ENCODE measurements around the gene ARHGEF28. TPM values are rescaled to one million over a fixed set of nuclear protein-coding genes. Genes with fewer than 3 reads are reported as not detected.

The ARHGEF28 gene
- total RNA-seq, 1 donor from 2014 or later, result 37.4 TPM

- peak; percentile 96 for DNase-seq (ENCODE audit: low read depth)
- H3K4me3 ChIP-seq (ENCODE audit: low read depth, low read length), result no peak overlapping the region
- TF ChIP-seq, protein P1, sequence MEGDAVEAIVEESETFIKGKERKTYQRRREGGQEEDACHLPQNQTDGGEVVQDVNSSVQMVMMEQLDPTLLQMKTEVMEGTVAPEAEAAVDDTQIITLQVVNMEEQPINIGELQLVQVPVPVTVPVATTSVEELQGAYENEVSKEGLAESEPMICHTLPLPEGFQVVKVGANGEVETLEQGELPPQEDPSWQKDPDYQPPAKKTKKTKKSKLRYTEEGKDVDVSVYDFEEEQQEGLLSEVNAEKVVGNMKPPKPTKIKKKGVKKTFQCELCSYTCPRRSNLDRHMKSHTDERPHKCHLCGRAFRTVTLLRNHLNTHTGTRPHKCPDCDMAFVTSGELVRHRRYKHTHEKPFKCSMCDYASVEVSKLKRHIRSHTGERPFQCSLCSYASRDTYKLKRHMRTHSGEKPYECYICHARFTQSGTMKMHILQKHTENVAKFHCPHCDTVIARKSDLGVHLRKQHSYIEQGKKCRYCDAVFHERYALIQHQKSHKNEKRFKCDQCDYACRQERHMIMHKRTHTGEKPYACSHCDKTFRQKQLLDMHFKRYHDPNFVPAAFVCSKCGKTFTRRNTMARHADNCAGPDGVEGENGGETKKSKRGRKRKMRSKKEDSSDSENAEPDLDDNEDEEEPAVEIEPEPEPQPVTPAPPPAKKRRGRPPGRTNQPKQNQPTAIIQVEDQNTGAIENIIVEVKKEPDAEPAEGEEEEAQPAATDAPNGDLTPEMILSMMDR (IDR thresholded peaks at IDR 0.05; ENCODE audit: insufficient read depth, low read length, severe bottlenecking), result no peak
- no peaks in the 10 kb centered on the region for H3K27me3 ChIP-seq (ENCODE audit: control insufficient read depth, insufficient read depth, low read length)
- peaks cover under 1% of the 10 kb centered on the region for H3K36me3 ChIP-seq (ENCODE audit: control insufficient read depth, insufficient read depth, low read length)
- no peak for FAIRE-seq
These were observed 189.6 kb downstream of the ARHGEF28 start for GRCh38 chr5:73815631-73816030.

GRCh38 chr5:73816656-73817420 is 190.8 kb downstream of the ARHGEF28 start:
- DNase-seq (ENCODE audit: low read depth), result peak; percentile 85
- Histone ChIP-seq H3K4me3 (ENCODE audit: low read depth, low read length) (no peak overlapping the region), H3K36me3 (ENCODE audit: control insufficient read depth, insufficient read depth, low read length) (peaks cover 1% of the 10 kb centered on the region), H3K27me3 (ENCODE audit: control insufficient read depth, insufficient read depth, low read length) (no peaks in the 10 kb centered on the region)
- TF ChIP-seq, protein P1 (IDR thresholded peaks at IDR 0.05; ENCODE audit: insufficient read depth, low read length, severe bottlenecking), result no peak
- FAIRE-seq, result no peak

- DNase-seq (ENCODE audit: low read depth), result peak; percentile 83
- no peak overlapping the region for H3K4me3 ChIP-seq (ENCODE audit: low read depth, low read length)
- FAIRE-seq, result no peak
- no peaks in the 10 kb centered on the region for H3K27me3 ChIP-seq (ENCODE audit: control insufficient read depth, insufficient read depth, low read length)
- peaks cover 1% of the 10 kb centered on the region for H3K36me3 ChIP-seq (ENCODE audit: control insufficient read depth, insufficient read depth, low read length)
- TF ChIP-seq, protein P1 (IDR thresholded peaks at IDR 0.05; ENCODE audit: insufficient read depth, low read length, severe bottlenecking), result no peak
These were observed 192.4 kb downstream of the ARHGEF28 start for GRCh38 chr5:73818357-73818756.

- FAIRE-seq (no peak), DNase-seq (ENCODE audit: low read depth) (peak; percentile 69)
- H3K36me3 ChIP-seq (ENCODE audit: control insufficient read depth, insufficient read depth, low read length), result peaks cover 1% of the 10 kb centered on the region
- TF ChIP-seq, protein P1 (IDR thresholded peaks at IDR 0.05; ENCODE audit: insufficient read depth, low read length, severe bottlenecking), result no peak
- no peak overlapping the region for H3K4me3 ChIP-seq (ENCODE audit: low read depth, low read length)
- H3K27me3 ChIP-seq (ENCODE audit: control insufficient read depth, insufficient read depth, low read length), result no peaks in the 10 kb centered on the region
These were observed 194.3 kb downstream of the ARHGEF28 start for GRCh38 chr5:73820326-73820725.

DNA sequence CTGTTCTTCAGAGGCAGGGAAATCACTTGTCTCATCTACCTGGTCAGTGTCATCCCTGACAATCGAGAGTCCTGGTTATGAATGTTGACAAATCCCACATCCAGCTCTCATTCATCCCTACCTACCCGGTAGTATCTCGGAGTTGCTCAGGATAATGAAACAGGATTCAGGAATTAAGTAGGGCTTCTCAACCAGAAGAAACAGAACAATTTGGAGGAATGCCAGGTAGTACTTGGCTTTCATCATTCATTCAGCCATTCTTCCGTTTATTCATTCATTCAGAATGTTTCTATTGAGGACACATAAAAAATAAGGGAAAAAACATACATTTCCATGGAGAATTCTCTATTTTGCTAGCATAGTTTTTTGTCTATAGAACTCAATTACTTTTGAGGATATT is 195.0 kb downstream of the ARHGEF28 start:
- no peak overlapping the region for H3K4me3 ChIP-seq (ENCODE audit: low read depth, low read length)
- H3K36me3 ChIP-seq (ENCODE audit: control insufficient read depth, insufficient read depth, low read length), result peaks cover 1% of the 10 kb centered on the region
- DNase-seq (ENCODE audit: low read depth) (no peak), FAIRE-seq (no peak)
- TF ChIP-seq, protein P1 (IDR thresholded peaks at IDR 0.05; ENCODE audit: insufficient read depth, low read length, severe bottlenecking), result no peak
- H3K27me3 ChIP-seq (ENCODE audit: control insufficient read depth, insufficient read depth, low read length), result no peaks in the 10 kb centered on the region

Data from bronchial epithelial cell (primary cell).